AG09319 (cell line): ENCODE results near the gene KATNAL2.
"Not testable (repeated sequence)": the region's sequence is repeated elsewhere in the genome, so short reads cannot be mapped to it uniquely, and the experiment has no call there.

Experiments used
- DNase-seq: peaks from one replicate; pipeline ENCODE4 v3.0.0-alpha.2; 2010; ENCODE audit warnings: low read depth; ENCODE audit errors: extremely low read depth
- CTCF ChIP-seq: IDR thresholded peaks from 2 replicates; pipeline ENCODE4 v1.5.1; 2011; ENCODE audit warnings: low read depth, mild to moderate bottlenecking, inconsistent platforms, low read length, moderate library complexity

Gene KATNAL2

GRCh38 chr18:46966266-46966665, 48.9 kb downstream of the KATNAL2 start:
- DNase-seq = not testable (repeated sequence)

- DNase-seq = not testable (repeated sequence)
Observed at GRCh38 chr18:46969551-46969950, 52.1 kb downstream of the KATNAL2 start.

GRCh38 chr18:47019870-47020269, 102.5 kb downstream of the KATNAL2 start:
- DNase-seq = not testable (repeated sequence)

- not testable (repeated sequence) for DNase-seq
Observed at GRCh38 chr18:47020757-47021156, 103.4 kb downstream of the KATNAL2 start.

- not testable (repeated sequence) for DNase-seq
Observed at GRCh38 chr18:47022821-47023220, 105.4 kb downstream of the KATNAL2 start.

- DNase-seq = not testable (repeated sequence)
Observed at GRCh38 chr18:47023769-47024465, 106.5 kb downstream of the KATNAL2 start.

GRCh38 chr18:47025557-47026174, 108.3 kb downstream of the KATNAL2 start:
- DNase-seq = not testable (repeated sequence)

- not testable (repeated sequence) for DNase-seq
Observed at GRCh38 chr18:47028738-47029137, 111.3 kb downstream of the KATNAL2 start.

- DNase-seq = not testable (repeated sequence)
Observed at GRCh38 chr18:47029684-47030353, 112.4 kb downstream of the KATNAL2 start.

- not testable (repeated sequence) for DNase-seq
Observed at GRCh38 chr18:47030887-47031286, 113.5 kb downstream of the KATNAL2 start.

GRCh38 chr18:47032945-47033344, 115.5 kb downstream of the KATNAL2 start:
- no peak for TF ChIP-seq CTCF
- no peak for DNase-seq

- DNase-seq = not testable (repeated sequence)
Observed at GRCh38 chr18:47034591-47034990, 117.2 kb downstream of the KATNAL2 start.

- DNase-seq = no peak
- no peak for TF ChIP-seq CTCF
Observed at GRCh38 chr18:47035156-47035671, 117.8 kb downstream of the KATNAL2 start, which contains the start of gene ELOA2. Gene ELOA2, minus strand, starts transcription at chr18:47035621. Its CDS starts 357 bp downstream, at chr18:47035264.
